ENCODE measurements around the gene EXOG. TPM values are rescaled to one million over a fixed set of nuclear protein-coding genes. Genes with fewer than 3 reads are reported as not detected.

The EXOG gene
- total and polyA plus RNA-seq, 7 donors: 2.4 to 26.9 (median 9.7) TPM

DNA sequence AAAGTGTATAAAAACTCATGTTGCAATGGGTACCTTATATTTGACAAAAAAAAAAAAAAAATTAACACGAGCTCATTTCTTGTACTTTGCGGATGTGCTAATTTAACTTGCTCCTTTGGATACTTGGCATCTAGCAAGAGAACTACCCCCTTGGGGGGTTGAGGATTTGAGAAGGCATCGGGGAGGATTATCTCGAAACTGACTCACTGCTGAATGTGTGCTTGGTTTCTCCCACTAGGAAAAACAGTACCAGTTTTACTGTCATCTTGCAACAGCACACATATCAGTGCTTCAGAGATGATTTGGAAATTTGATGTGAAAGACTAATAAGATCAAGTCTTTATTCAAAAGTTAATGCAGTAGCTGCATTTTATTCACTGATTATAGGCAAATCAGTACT is 891 bp downstream of the EXOG start:
- 61 to 74% methylated on average over 4 of the region's 4 CpGs for WGBS, 2 donors
- H3K4me1 ChIP-seq: peaks cover 0 to 45% (median 18%) of the 10 kb centered on the region in 4 donors
- intact Hi-C loops (cut with DNase I): loop anchor here (2.0 to 10.0 kb wide), 2 partner anchors 42 to 158 kb away; no protein-coding TSS in a partner anchor
- H3K36me3 ChIP-seq: peaks cover 0 to 3% (median 0%) of the 10 kb centered on the region in 4 donors
- TF ChIP-seq POLR2A (IDR thresholded peaks at IDR 0.05): no peak
- no peak for TF ChIP-seq POLR2AphosphoS5 (IDR thresholded peaks at IDR 0.05)
- no peak for TF ChIP-seq EP300 (IDR thresholded peaks at IDR 0.05)
- TF ChIP-seq, protein P1, sequence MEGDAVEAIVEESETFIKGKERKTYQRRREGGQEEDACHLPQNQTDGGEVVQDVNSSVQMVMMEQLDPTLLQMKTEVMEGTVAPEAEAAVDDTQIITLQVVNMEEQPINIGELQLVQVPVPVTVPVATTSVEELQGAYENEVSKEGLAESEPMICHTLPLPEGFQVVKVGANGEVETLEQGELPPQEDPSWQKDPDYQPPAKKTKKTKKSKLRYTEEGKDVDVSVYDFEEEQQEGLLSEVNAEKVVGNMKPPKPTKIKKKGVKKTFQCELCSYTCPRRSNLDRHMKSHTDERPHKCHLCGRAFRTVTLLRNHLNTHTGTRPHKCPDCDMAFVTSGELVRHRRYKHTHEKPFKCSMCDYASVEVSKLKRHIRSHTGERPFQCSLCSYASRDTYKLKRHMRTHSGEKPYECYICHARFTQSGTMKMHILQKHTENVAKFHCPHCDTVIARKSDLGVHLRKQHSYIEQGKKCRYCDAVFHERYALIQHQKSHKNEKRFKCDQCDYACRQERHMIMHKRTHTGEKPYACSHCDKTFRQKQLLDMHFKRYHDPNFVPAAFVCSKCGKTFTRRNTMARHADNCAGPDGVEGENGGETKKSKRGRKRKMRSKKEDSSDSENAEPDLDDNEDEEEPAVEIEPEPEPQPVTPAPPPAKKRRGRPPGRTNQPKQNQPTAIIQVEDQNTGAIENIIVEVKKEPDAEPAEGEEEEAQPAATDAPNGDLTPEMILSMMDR (IDR thresholded peaks at IDR 0.05): no peak
- peak overlapping the region in 3 of 4 donors; percentile 73 to 79 (median 77) for H3K4me3 ChIP-seq
- H3K27me3 ChIP-seq: no peaks in the 10 kb centered on the region
- peak overlapping the region in 2 of 4 donors; percentile 83 to 88 for H3K27ac ChIP-seq
- no peaks in the 10 kb centered on the region for H3K9me3 ChIP-seq
- DNase-seq: no peak

DNA sequence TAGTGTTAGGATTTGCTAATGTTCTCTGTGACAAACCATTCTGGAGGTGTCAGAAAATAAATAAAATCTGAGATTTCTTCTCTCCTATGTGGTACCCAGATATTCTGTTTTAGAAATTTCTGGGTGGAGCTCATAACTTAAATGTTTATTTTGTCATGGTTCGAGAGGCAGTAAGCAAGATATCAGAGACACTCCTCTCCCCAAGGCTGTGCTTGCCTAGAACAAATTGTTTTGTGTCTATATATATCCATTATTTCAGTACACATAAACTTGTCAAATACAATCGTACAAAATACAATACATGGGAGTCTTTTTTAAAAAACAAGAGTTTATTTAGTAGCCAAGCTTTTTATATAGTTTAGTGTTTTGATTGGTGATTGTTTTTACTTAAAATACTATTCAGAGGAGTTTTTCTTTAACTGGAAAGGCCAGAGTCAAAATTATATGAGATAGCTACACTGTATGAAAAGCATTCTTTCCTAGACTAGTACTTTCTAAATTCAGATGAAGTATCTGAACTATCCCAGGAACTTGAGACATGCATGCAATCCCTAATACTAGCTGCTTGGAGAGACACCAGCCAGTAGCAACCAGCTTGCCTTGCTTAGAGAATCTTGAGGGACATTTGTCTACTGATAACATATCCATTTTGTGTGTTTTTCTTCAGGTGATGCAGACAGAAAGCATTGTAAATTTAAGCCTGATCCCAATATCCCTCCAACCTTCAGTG is 4.7 kb downstream of the EXOG start:
- no peak for DNase-seq
- peak overlapping the region in 3 of 4 donors; percentile 40 to 54 (median 44) for H3K27ac ChIP-seq
- TF ChIP-seq POLR2AphosphoS5 (IDR thresholded peaks at IDR 0.05) (no peak), POLR2A (IDR thresholded peaks at IDR 0.05) (no peak), EP300 (IDR thresholded peaks at IDR 0.05) (no peak)
- TF ChIP-seq, protein P1 (IDR thresholded peaks at IDR 0.05): no peak
- H3K4me3 ChIP-seq: no peak overlapping the region
- intact Hi-C loops (cut with DNase I): no loop called here
- no peaks in the 10 kb centered on the region for H3K9me3 ChIP-seq
- H3K4me1 ChIP-seq: peaks cover 0 to 45% (median 15%) of the 10 kb centered on the region in 4 donors
- 78 to 83% methylated on average over 2 of the region's 2 CpGs for whole genome bisulfite sequencing, 2 donors
- H3K27me3 ChIP-seq: no peaks in the 10 kb centered on the region
- peaks cover 0 to 35% (median 8%) of the 10 kb centered on the region in 4 donors for H3K36me3 ChIP-seq

DNA sequence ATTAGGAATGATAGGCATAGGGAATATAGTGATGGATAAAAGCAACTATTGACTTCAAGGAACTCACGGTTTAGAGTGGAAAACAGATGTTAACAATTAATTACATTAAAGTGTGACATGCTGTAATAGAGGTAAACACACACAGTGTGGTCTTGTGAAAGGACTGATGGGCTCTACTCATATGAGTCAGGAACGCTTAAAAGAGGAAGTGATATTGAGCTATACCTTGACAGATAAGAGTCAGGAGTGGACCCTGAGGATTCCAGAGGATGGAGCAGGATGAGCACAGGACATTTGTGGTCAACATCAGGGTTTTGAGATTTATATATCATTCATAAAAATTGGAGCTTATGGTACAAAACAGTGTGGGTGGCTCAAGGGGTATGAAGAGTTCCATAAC is 11.0 kb downstream of the EXOG start:
- WGBS, 2 donors: 78 to 84% methylated on average over 2 of the region's 2 CpGs
- Histone ChIP-seq H3K36me3 (peaks cover 0 to 90% (median 23%) of the 10 kb centered on the region in 4 donors), H3K9me3 (no peaks in the 10 kb centered on the region), H3K27me3 (no peaks in the 10 kb centered on the region), H3K4me1 (no peaks in the 10 kb centered on the region), H3K4me3 (no peak overlapping the region), H3K27ac (no peak overlapping the region)
- TF ChIP-seq POLR2A (IDR thresholded peaks at IDR 0.05) (no peak), EP300 (IDR thresholded peaks at IDR 0.05) (no peak), POLR2AphosphoS5 (IDR thresholded peaks at IDR 0.05) (no peak)
- TF ChIP-seq, protein P1 (IDR thresholded peaks at IDR 0.05): no peak
- intact Hi-C loops (cut with DNase I): no loop called here
- DNase-seq: no peak

DNA sequence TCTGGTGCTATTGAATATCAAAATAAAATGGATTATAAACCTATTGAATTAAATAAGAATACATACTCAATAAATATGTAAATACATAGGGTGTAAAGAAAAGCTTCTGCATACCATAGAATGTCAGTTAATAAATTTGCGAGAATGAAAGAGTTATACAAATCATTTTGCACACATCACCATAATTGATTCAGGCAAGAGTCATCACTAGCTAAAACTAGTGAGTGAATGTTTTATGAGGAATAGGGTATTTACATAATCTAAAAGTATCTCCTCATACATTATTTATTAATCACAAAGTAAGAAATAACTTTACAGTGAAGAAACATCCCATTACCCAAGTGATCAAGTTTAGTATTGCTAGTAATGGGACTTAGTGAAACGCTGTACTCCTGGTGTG is 13.6 kb downstream of the EXOG start:
- WGBS, 2 donors: 96% methylated on average over 2 of the region's 2 CpGs
- DNase-seq: no peak
- H3K27me3 ChIP-seq: no peaks in the 10 kb centered on the region
- TF ChIP-seq, protein P1 (IDR thresholded peaks at IDR 0.05): no peak
- TF ChIP-seq POLR2AphosphoS5 (IDR thresholded peaks at IDR 0.05): no peak
- no peak for TF ChIP-seq POLR2A (IDR thresholded peaks at IDR 0.05)
- no peak for TF ChIP-seq EP300 (IDR thresholded peaks at IDR 0.05)
- no peaks in the 10 kb centered on the region for H3K4me1 ChIP-seq
- no peak overlapping the region for H3K4me3 ChIP-seq
- H3K27ac ChIP-seq: no peak overlapping the region
- peaks cover 0 to 86% (median 22%) of the 10 kb centered on the region in 4 donors for H3K36me3 ChIP-seq
- H3K9me3 ChIP-seq: no peaks in the 10 kb centered on the region
- intact Hi-C loops (cut with DNase I): no loop called here
